NB4 (cell line): ENCODE results near the gene GNG7.

Experiments used
- MYC ChIP-seq: IDR thresholded peaks from 2 replicates; pipeline ENCODE4 v1.6.1; 2011; ENCODE audit warnings: low read depth, low read length
- POLR2A ChIP-seq: IDR thresholded peaks from 2 replicates; pipeline ENCODE4 v1.6.1; 2011; ENCODE audit warnings: mild to moderate bottlenecking; ENCODE audit not compliant: insufficient read length; ENCODE audit errors: extremely low read depth
- TF ChIP-seq, protein P1 (sequence below): IDR thresholded peaks from one replicate; pipeline ENCODE4 v1.5.1; 2012; ENCODE audit warnings: low read depth, low read length
- TF ChIP-seq, protein P2 (sequence below): IDR thresholded peaks from 2 replicates; pipeline ENCODE4 v1.6.1; 2011; ENCODE audit warnings: low read depth, low read length

DNA sequence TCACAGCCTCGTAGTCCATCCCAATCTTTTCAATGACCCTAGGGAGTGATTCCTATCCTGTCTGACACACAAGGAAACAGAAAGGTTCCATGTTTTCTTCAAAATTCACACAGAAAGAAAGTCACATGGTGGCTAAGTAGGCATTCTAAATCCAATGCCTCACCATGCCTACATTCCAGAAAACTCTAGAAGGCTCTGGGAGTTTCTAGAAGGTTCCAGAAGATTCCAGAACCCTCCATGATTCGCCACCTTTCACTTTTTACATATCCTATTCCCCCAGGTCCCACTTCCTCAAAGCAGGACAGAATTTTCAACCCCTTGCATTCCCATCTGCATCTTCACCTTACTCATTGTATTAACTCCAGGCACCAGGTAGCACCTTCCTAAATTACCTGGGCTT, 23.1 kb downstream of the GNG7 start:
- TF ChIP-seq, protein P1, sequence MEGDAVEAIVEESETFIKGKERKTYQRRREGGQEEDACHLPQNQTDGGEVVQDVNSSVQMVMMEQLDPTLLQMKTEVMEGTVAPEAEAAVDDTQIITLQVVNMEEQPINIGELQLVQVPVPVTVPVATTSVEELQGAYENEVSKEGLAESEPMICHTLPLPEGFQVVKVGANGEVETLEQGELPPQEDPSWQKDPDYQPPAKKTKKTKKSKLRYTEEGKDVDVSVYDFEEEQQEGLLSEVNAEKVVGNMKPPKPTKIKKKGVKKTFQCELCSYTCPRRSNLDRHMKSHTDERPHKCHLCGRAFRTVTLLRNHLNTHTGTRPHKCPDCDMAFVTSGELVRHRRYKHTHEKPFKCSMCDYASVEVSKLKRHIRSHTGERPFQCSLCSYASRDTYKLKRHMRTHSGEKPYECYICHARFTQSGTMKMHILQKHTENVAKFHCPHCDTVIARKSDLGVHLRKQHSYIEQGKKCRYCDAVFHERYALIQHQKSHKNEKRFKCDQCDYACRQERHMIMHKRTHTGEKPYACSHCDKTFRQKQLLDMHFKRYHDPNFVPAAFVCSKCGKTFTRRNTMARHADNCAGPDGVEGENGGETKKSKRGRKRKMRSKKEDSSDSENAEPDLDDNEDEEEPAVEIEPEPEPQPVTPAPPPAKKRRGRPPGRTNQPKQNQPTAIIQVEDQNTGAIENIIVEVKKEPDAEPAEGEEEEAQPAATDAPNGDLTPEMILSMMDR: no peak
- no peak for TF ChIP-seq POLR2A
- TF ChIP-seq, protein P2, sequence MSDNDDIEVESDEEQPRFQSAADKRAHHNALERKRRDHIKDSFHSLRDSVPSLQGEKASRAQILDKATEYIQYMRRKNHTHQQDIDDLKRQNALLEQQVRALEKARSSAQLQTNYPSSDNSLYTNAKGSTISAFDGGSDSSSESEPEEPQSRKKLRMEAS: no peak
- TF ChIP-seq MYC: no peak
